ENCODE measurements around the gene FHOD1.
A peak's percentile ranks its signal among the peaks of the same experiment; 100 is the strongest.

FHOD1 gene

DNA sequence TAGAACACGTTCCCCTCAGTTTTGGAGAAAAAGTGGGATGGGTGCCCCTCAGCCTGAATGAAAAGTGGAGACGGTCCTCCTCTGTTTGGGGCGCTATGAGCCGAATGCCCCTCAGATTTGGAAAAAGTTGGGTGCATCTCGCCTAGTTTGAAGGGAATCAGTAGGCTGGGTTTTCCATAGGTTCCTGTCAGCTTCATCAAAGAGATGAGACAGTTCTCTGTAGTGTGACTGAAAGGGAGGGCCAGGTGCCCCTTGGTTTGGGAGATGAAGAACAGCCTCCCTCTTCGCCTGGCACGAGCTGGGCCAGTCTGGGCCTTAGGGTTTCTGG, 756 bp upstream of the FHOD1 start:
- peaks cover 40% of the 10 kb centered on the region for H3K4me1 ChIP-seq (ENCODE audit: control insufficient read depth, insufficient read depth, low read length, unreplicated experiment)
- peak overlapping the region; percentile 24; the same call in 1 of the 2 replicates for H3K27ac ChIP-seq (ENCODE audit: low read depth, low read length)

DNA sequence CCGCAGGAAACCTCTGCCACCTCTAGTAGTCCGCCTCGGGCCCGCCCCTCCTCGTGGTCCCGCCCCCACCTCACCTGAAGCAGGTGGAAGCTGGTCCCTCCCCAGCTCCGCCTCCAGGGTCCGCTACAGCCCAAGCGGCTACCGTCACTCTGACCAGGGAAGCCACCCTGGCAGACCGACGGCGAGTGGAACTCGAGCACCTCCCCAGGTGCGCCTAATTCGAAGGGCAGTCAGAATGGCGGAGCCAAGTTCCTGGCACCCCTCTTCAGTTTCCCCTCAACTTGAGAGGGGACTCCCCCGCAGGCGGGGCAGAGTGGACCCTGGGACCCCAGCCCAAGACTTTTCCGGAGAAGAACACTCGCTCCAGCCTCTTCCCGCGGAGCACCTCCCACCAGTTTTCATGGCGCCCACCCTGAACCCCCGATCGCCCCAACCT, 507 bp downstream of the FHOD1 start:
- Histone ChIP-seq H3K27me3 (ENCODE audit: insufficient read depth, low read length) (no peaks in the 10 kb centered on the region), H3K4me1 (ENCODE audit: control insufficient read depth, insufficient read depth, low read length, unreplicated experiment) (peaks cover 50% of the 10 kb centered on the region), H2AFZ (ENCODE audit: low read length, unreplicated experiment) (no peak overlapping the region), H3K4me3 (ENCODE audit: low read depth, low read length) (peak overlapping the region; percentile 90), H3K79me2 (ENCODE audit: control insufficient read depth, insufficient read depth, low read length, unreplicated experiment) (peaks cover 35% of the 10 kb centered on the region), H3K36me3 (ENCODE audit: insufficient read depth, low read length) (no peaks in the 10 kb centered on the region), H3K27ac (ENCODE audit: low read depth, low read length) (peak overlapping the region; percentile 81)

More for the DNA sequence above, 756 bp upstream of the FHOD1 start:
- peaks cover 25% of the 10 kb centered on the region for H3K79me2 ChIP-seq (ENCODE audit: control insufficient read depth, insufficient read depth, low read length, unreplicated experiment)
- H3K4me3 ChIP-seq (ENCODE audit: low read depth, low read length) = peak overlapping the region; percentile 83
- H2AFZ ChIP-seq (ENCODE audit: low read length, unreplicated experiment) = peak overlapping the region; percentile 83
- H3K27me3 ChIP-seq (ENCODE audit: insufficient read depth, low read length) = no peaks in the 10 kb centered on the region
- H3K36me3 ChIP-seq (ENCODE audit: insufficient read depth, low read length) = no peaks in the 10 kb centered on the region

DNA sequence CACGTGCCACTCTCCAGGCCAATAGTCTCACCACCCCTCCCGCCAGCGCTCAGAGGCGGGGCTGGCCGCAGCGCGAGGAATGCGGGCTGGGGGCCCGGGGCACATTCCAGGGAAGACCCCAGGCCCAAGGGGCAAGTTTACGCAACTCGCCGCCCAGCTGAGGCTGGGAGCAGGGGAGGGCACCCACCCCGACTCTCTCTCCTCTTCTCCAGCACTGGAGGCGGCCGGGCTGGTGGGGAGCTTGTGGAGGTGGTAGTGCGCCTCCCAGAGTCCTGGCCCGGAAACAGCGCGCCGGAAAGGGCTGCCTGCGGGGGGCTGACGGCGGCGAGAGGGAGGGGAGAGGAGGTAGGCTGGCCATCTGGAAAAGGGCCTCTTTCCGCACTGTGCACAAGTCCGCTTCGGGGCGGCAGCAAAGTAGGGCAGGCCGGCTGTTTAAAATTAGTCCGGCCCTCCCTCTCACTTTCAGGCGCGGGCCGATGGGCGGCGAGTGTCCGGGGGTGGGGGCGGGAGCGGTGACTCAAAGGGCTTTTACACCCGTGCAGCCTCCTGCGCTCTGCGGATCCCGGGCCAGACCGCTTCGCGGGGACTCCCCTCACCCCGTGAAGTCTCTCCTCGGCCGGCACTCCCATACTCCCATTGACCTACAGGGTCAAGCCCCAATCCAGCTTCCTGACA, 1.1 kb downstream of the FHOD1 start:
- Histone ChIP-seq H3K27me3 (ENCODE audit: insufficient read depth, low read length) (no peaks in the 10 kb centered on the region), H2AFZ (ENCODE audit: low read length, unreplicated experiment) (no peak overlapping the region), H3K79me2 (ENCODE audit: control insufficient read depth, insufficient read depth, low read length, unreplicated experiment) (peaks cover 36% of the 10 kb centered on the region), H3K4me3 (ENCODE audit: low read depth, low read length) (peak overlapping the region; percentile 90), H3K36me3 (ENCODE audit: insufficient read depth, low read length) (no peaks in the 10 kb centered on the region), H3K27ac (ENCODE audit: low read depth, low read length) (peak overlapping the region; percentile 81), H3K4me1 (ENCODE audit: control insufficient read depth, insufficient read depth, low read length, unreplicated experiment) (peaks cover 56% of the 10 kb centered on the region)

DNA sequence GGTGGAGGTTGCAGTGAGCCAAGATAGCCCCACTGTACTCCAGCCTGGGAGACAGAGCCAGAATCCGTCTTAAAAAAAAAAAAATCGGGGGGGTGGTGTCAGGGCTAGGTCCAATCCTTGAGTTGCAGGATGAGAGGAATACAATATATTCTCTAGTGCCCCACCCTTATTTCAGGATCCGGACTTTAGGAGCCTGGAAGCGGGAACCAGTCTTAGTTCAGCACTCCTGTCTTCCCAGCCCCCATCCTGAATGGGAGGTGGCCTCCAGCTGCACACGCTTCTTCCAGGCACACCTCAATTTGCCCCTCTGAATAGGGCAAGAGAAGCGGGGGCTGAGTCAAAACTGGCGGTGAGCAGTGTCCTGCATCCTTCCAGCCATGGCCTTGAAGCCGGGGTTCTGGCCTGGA, 1.6 kb downstream of the FHOD1 start:
- Histone ChIP-seq H2AFZ (ENCODE audit: low read length, unreplicated experiment) (no peak overlapping the region), H3K4me1 (ENCODE audit: control insufficient read depth, insufficient read depth, low read length, unreplicated experiment) (peaks cover 61% of the 10 kb centered on the region), H3K79me2 (ENCODE audit: control insufficient read depth, insufficient read depth, low read length, unreplicated experiment) (peaks cover 36% of the 10 kb centered on the region), H3K27ac (ENCODE audit: low read depth, low read length) (peak overlapping the region; percentile 81), H3K4me3 (ENCODE audit: low read depth, low read length) (peak overlapping the region; percentile 90), H3K27me3 (ENCODE audit: insufficient read depth, low read length) (no peaks in the 10 kb centered on the region), H3K36me3 (ENCODE audit: insufficient read depth, low read length) (no peaks in the 10 kb centered on the region)

DNA sequence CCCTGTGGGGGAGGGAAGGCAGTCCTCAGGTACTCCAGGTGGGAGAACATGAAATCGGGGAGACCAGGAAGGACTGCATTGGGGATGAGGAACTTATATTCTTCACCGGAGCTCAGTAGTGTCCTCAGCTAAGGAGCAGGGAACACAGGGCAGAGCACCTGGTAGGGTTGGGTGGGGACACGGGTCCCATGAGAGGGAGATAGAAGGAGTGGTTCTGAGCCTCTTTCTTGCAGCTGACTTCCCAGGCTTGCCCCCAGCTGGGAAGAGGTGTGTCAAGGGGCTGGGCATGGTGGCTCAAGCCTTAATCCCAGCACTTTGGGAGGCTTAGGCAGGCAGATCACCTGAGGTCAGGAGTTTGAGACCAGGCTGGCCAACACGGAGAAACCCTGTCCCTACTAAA, 2.1 kb downstream of the FHOD1 start:
- Histone ChIP-seq H3K36me3 (ENCODE audit: insufficient read depth, low read length) (no peaks in the 10 kb centered on the region), H3K4me3 (ENCODE audit: low read depth, low read length) (peak overlapping the region; percentile 90), H2AFZ (ENCODE audit: low read length, unreplicated experiment) (no peak overlapping the region), H3K27ac (ENCODE audit: low read depth, low read length) (peak overlapping the region; percentile 81), H3K4me1 (ENCODE audit: control insufficient read depth, insufficient read depth, low read length, unreplicated experiment) (peaks cover 62% of the 10 kb centered on the region), H3K27me3 (ENCODE audit: insufficient read depth, low read length) (no peaks in the 10 kb centered on the region), H3K79me2 (ENCODE audit: control insufficient read depth, insufficient read depth, low read length, unreplicated experiment) (peaks cover 36% of the 10 kb centered on the region)

DNA sequence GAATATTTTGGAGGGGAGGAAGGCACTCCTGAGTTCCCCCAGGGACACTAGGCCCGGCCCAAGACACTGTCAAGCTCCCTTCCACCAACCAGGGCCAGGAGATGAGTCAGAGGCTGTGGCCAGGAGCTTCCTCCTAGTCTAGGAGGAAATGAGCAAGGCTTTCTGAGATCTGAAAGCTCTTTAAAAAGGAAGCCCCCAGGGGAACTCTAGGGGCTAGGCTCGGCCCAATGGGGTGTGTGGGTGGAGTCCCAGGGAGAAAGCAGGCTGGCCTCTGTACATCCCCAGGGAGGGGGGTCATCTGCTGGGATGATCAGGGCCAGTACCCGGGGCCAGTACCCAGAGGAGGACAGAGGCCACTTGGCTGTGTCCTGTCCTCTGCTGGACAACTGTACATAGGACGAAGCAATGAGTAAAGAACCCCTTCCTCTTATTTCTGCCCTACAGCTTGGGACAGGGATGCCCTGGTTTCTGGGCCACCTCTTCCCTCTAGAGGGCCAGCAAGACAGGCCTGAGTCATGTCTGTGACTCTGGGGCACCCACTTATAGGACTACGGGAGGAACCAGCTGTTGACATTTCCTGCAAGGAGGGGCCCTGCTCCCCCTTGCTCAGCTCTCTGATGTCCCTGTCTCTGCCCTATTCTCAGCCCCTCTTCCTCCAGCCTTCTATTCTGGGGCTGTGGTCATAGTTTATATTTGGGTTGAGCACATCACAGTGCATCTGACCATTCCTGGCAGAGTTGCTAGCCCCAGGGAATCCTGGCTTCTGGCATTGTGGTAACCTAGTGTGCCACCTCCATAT, 2.7 kb downstream of the FHOD1 start:
- no peaks in the 10 kb centered on the region for H3K36me3 ChIP-seq (ENCODE audit: insufficient read depth, low read length)
- H3K79me2 ChIP-seq (ENCODE audit: control insufficient read depth, insufficient read depth, low read length, unreplicated experiment) = peaks cover 41% of the 10 kb centered on the region
- H3K4me3 ChIP-seq (ENCODE audit: low read depth, low read length) = peak overlapping the region; percentile 90
- peaks cover 62% of the 10 kb centered on the region for H3K4me1 ChIP-seq (ENCODE audit: control insufficient read depth, insufficient read depth, low read length, unreplicated experiment)
- peak overlapping the region; percentile 81 for H3K27ac ChIP-seq (ENCODE audit: low read depth, low read length)
- no peak overlapping the region for H2AFZ ChIP-seq (ENCODE audit: low read length, unreplicated experiment)
- H3K27me3 ChIP-seq (ENCODE audit: insufficient read depth, low read length) = no peaks in the 10 kb centered on the region

DNA sequence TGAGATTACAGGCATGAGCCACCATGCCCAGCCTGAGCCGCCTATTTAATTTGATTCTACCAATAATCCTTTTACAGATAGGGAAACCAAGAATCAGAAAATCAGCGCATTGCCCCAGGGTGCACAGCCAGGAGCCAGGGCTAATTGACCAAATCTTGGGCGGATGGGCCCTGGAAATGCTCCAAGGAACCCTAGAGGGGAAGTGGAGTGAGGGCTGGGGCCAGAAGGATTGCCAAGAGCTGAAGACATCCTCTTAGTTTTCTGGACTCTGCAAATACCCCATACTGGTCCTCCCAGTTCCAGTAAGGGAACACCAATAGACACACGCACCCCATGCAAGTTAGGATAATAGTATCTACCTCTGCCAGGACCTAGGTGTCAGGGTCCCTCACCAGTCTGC, 3.8 kb downstream of the FHOD1 start:
- H3K27me3 ChIP-seq (ENCODE audit: insufficient read depth, low read length) = no peaks in the 10 kb centered on the region
- no peak overlapping the region for H2AFZ ChIP-seq (ENCODE audit: low read length, unreplicated experiment)
- H3K4me1 ChIP-seq (ENCODE audit: control insufficient read depth, insufficient read depth, low read length, unreplicated experiment) = peaks cover 60% of the 10 kb centered on the region
- peak overlapping the region; percentile 81 for H3K27ac ChIP-seq (ENCODE audit: low read depth, low read length)
- peaks cover 52% of the 10 kb centered on the region for H3K79me2 ChIP-seq (ENCODE audit: control insufficient read depth, insufficient read depth, low read length, unreplicated experiment)
- peak overlapping the region; percentile 49 for H3K4me3 ChIP-seq (ENCODE audit: low read depth, low read length)
- H3K36me3 ChIP-seq (ENCODE audit: insufficient read depth, low read length) = peaks cover 2% of the 10 kb centered on the region; the same call in 1 of the 2 replicates

DNA sequence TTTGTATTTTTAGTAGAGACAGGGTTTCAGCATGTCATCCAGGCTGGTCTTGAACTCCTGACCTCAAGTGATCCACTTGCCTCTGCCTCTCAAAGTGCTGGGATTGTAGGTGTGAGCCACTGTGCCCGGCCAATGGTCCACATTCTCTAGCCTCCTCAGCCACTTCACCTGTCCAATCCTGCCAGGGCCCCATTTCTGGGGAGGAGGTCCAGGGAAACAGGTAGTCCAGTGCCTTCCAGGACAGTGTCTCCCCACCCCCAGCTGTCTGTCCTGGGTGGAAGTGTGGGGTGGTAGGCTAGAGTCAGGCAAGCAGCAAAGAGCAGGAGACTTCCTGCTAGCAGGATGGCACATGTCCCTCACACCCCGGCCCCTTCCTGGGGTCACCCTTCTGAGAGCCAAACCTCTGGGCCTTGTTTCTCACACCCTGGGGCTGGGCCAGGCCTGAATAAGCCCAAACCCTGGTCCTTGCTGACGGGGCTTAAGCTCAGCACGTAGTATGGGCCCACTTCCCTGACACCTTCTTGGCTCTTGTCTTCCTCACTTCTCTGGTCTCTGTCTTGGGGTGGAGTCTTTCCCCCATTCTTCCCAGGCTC, 5.0 kb downstream of the FHOD1 start:
- Histone ChIP-seq H3K27ac (ENCODE audit: low read depth, low read length) (peak overlapping the region; percentile 98), H3K79me2 (ENCODE audit: control insufficient read depth, insufficient read depth, low read length, unreplicated experiment) (peaks cover 54% of the 10 kb centered on the region), H3K4me1 (ENCODE audit: control insufficient read depth, insufficient read depth, low read length, unreplicated experiment) (peaks cover 54% of the 10 kb centered on the region), H3K27me3 (ENCODE audit: insufficient read depth, low read length) (no peaks in the 10 kb centered on the region), H2AFZ (ENCODE audit: low read length, unreplicated experiment) (no peak overlapping the region), H3K36me3 (ENCODE audit: insufficient read depth, low read length) (peaks cover 10% of the 10 kb centered on the region; the same call in 1 of the 2 replicates), H3K4me3 (ENCODE audit: low read depth, low read length) (no peak overlapping the region)

DNA sequence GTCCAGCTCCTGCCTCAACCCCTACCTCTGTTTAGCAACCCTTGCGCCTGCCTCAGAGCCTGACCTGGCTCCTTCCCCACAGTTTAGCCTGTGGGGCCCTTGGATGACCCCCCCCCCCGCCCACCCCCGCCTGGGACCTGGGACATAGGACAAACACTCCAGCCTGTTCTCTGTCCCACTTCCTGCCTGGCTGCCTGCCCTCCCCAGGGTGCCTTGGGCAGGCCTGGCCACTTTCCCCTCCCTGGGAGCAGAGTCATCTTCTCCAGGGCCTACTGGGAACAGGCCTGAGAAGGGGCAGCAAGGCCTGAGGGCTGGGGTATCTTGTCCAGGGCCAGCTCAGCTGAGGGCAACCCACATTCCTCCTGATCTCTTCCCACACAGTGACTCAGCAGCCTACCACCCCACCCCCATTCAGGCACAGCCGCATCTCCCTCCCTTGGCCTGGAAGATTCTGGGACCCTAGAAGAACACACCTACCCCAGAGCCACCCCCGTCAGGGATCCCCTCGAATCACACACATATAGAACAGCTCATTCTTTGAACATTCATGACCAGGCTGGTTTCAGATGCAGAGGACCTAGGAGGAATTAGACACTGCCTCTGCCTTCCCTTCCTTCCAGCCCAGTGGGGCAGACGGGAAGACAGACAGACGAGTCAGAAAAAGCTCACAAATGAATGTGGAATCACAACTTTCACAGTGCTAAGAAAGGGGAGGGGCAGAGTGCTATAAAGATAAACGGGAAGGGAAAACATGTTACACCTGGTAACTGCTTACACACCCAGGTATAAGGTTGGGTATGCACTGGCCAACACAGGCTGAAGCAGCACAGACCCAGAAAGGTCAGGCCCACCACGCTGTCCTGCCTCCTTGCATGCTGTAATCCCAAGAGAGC, 6.0 kb downstream of the FHOD1 start:
- Histone ChIP-seq H3K4me1 (ENCODE audit: control insufficient read depth, insufficient read depth, low read length, unreplicated experiment) (peaks cover 54% of the 10 kb centered on the region), H2AFZ (ENCODE audit: low read length, unreplicated experiment) (peak overlapping the region; percentile 74), H3K4me3 (ENCODE audit: low read depth, low read length) (peak overlapping the region; percentile 39; the same call in 1 of the 2 replicates), H3K36me3 (ENCODE audit: insufficient read depth, low read length) (peaks cover 18% of the 10 kb centered on the region; the same call in 1 of the 2 replicates), H3K27me3 (ENCODE audit: insufficient read depth, low read length) (no peaks in the 10 kb centered on the region), H3K27ac (ENCODE audit: low read depth, low read length) (peak overlapping the region; percentile 98), H3K79me2 (ENCODE audit: control insufficient read depth, insufficient read depth, low read length, unreplicated experiment) (peaks cover 47% of the 10 kb centered on the region)

DNA sequence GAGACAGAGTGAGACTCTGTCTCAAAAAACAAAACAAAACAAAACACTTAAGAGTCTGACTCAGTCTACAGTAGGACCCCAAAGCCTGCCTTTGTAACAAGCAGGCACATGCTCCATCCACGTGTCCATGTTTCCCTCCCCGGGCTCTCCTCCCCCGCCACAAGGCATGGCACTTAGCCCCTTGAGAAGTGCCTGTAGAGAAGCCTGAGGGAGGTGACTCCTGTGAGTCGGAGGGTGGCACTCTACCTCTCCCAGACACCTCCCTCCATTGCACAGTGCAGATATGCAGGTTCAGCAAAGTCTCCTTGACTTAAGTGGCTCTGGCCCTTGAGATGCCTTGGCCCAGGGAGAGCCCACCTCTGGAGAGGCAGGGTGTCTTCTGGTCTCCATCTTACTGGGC, 6.8 kb downstream of the FHOD1 start:
- H3K27ac ChIP-seq (ENCODE audit: low read depth, low read length) = peak overlapping the region; percentile 98
- H3K4me1 ChIP-seq (ENCODE audit: control insufficient read depth, insufficient read depth, low read length, unreplicated experiment) = peaks cover 54% of the 10 kb centered on the region
- peaks cover 24% of the 10 kb centered on the region; the same call in 1 of the 2 replicates for H3K36me3 ChIP-seq (ENCODE audit: insufficient read depth, low read length)
- peaks cover 47% of the 10 kb centered on the region for H3K79me2 ChIP-seq (ENCODE audit: control insufficient read depth, insufficient read depth, low read length, unreplicated experiment)
- H3K4me3 ChIP-seq (ENCODE audit: low read depth, low read length) = no peak overlapping the region
- H3K27me3 ChIP-seq (ENCODE audit: insufficient read depth, low read length) = no peaks in the 10 kb centered on the region
- H2AFZ ChIP-seq (ENCODE audit: low read length, unreplicated experiment) = no peak overlapping the region

Measured in ACC112 (cell line).